Breast epithelium (tissue), 4 donors: Measurements from ENCODE around the gene BRINP1. TPM values are rescaled to one million over a fixed set of nuclear protein-coding genes. Genes with fewer than 3 reads are reported as not detected.

Source experiments
- DNase-seq, 2 donors: peaks; one replicate each; pipeline ENCODE4 v3.0.0-alpha.2; 2019; ENCODE audit warnings: low spot score in 2 of 2
- H3K27ac ChIP-seq, 2 donors: fragments of 200-600 bp; sonication (generic) in 1 of 2; one replicate each; pipeline ENCODE4 v1.5.1; 2016 to 2019; ENCODE audit warnings: mild to moderate bottlenecking in 1 of 2
- H3K27me3 ChIP-seq, 2 donors: fragments of 200-600 bp; sonication (generic) in 1 of 2; one replicate each; pipeline versions ENCODE4 v1.5.1 to v1.6.0; 2017 to 2019; ENCODE audit warnings: control low read depth in 1 of 2, mild to moderate bottlenecking in 1 of 2
- H3K36me3 ChIP-seq: fragments of 200-600 bp; one replicate; pipeline ENCODE4 v1.5.1; 2019
- H3K4me1 ChIP-seq, 2 donors: fragments of 200-600 bp; sonication (generic); one replicate each; pipeline ENCODE4 v1.5.1; 2016 to 2019; ENCODE audit warnings: control low read depth in 1 of 2
- H3K4me3 ChIP-seq, 3 donors: fragments of 200-600 bp; sonication (generic); 1 replicate in 2 of 3; 2 replicates in 1 of 3; pipeline ENCODE4 v1.5.1; 2016 to 2019; ENCODE audit warnings: mild to moderate bottlenecking in 3 of 3, moderate library complexity in 2 of 3
- H3K9me3 ChIP-seq, 2 donors: fragments of 200-600 bp; sonication (generic) in 1 of 2; one replicate each; pipeline ENCODE4 v1.5.1; 2016 to 2019; ENCODE audit warnings: control low read depth in 1 of 2
- POLR2A ChIP-seq: fragments of 450-650 bp; IDR thresholded peaks from one replicate; pipeline ENCODE4 v1.6.1; 2016; ENCODE audit warnings: antibody characterized with exemption, mild to moderate bottlenecking, moderate library complexity
- POLR2AphosphoS5 ChIP-seq, 3 donors: sonication (generic); formaldehyde crosslinking; IDR thresholded peaks; one replicate each; pipeline ENCODE4 v1.6.1; 2017; ENCODE audit warnings: antibody characterized with exemption in 3 of 3
- intact Hi-C: fragments of 100-400 bp; cut with DNase I; formaldehyde crosslinking; loops from one replicate; pipeline ENCODE4 v1.15.1; 2023; ENCODE audit warnings: low total_unique reads
- total RNA-seq, 3 donors: library from RNA; depleted of rRNA; stranded (reverse); fragments of >200 nt; gene quantifications; one replicate each; pipeline ENCODE4 v1.1.0, GENCODE V29; 2016
- TF ChIP-seq, protein P1 (sequence below), 3 donors: fragments of 450-650 bp; IDR thresholded peaks; one replicate each; pipeline ENCODE4 v1.5.1; 2016 to 2017; ENCODE audit warnings: antibody characterized with exemption in 3 of 3, mild to moderate bottlenecking in 3 of 3, moderate library complexity in 3 of 3

BRINP1 gene
- total RNA-seq, 3 donors from 2014 or later, result 8.8 to 27.5 TPM; not detected in 1

DNA sequence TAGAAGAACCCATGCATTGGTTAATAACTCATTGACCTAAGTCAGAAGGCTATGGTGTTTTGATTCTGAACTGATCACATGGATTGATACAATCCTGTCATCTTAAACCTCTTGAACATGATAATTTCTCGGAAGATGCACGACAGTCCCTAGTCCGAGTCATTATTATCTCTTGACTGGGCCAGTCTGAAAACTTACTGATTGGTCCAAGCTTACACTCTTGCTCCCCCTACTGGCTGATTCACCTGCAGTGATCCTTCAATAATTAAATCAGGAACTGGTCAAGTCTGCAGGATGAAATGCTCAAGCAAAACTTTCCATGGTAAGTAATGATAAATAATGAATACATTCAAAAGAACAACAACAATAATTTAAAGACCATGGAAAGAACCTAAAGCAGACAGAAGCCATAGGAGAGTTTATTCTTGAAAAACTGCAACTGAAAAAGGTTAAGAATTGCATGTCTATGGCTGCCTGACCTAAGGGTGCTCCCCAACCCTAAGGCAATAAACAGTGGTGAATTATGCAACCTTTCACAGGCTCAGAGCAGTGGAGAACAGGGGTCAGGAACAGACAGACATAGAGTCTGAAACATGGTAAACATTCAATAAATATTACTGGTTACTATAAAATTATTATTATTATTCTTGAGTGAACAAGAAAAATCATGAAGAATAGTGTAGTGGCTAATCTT lies 79.3 kb downstream of the BRINP1 start:
- intact Hi-C loops, result loop anchor here (5.0 to 10.0 kb wide), 2 partner anchors 318 to 1365 kb away; no protein-coding TSS in a partner anchor
- TF ChIP-seq, protein P1, sequence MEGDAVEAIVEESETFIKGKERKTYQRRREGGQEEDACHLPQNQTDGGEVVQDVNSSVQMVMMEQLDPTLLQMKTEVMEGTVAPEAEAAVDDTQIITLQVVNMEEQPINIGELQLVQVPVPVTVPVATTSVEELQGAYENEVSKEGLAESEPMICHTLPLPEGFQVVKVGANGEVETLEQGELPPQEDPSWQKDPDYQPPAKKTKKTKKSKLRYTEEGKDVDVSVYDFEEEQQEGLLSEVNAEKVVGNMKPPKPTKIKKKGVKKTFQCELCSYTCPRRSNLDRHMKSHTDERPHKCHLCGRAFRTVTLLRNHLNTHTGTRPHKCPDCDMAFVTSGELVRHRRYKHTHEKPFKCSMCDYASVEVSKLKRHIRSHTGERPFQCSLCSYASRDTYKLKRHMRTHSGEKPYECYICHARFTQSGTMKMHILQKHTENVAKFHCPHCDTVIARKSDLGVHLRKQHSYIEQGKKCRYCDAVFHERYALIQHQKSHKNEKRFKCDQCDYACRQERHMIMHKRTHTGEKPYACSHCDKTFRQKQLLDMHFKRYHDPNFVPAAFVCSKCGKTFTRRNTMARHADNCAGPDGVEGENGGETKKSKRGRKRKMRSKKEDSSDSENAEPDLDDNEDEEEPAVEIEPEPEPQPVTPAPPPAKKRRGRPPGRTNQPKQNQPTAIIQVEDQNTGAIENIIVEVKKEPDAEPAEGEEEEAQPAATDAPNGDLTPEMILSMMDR (IDR thresholded peaks at IDR 0.05), result peak; percentile 55 to 72 (median 63)
- no peak for TF ChIP-seq POLR2AphosphoS5 (IDR thresholded peaks at IDR 0.05)
- Histone ChIP-seq H3K4me3 (no peak overlapping the region), H3K4me1 (no peaks in the 10 kb centered on the region), H3K36me3 (no peaks in the 10 kb centered on the region), H3K27me3 (no peaks in the 10 kb centered on the region), H3K9me3 (no peaks in the 10 kb centered on the region), H3K27ac (no peak overlapping the region)
- peak in 1 of 2 donors; percentile 30 for DNase-seq

DNA sequence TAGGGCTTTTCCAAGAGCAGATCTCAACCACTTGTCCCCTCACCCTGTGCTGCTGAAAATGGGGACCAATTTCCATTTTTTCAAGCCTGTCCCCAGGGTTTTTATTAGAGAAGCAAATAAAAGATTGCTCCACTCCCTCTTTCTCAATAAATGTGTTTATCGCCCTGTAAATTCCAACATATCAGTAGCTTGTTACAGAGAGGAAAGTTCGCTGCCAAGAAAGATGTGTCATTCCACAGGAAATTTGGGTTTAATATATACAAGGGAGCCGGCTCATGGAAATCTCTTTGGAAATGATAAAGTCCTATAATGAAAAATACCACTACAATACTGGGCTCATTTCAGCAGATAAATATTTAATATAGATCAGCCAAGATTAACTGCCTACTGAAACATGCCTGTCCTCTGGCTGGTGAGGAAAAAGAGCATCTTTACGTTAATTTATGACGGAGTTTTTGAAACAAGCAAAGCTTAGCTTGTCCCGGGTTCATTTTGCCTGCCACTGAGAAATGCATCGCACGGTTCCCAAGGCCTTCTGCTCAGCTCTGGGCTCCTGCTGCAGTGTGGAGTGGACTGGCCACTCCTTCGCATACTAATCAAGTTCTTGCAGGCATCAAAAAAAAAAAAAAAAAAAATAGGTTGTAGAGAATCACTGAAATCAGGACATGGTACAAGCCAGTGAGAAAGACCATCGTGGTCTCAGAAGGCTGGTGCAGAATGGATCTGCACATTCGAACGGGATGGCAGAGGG lies 84.5 kb downstream of the BRINP1 start:
- intact Hi-C loops, result no loop called here
- no peak for TF ChIP-seq POLR2A
- no peak for TF ChIP-seq POLR2AphosphoS5 (IDR thresholded peaks at IDR 0.05)
- TF ChIP-seq, protein P1 (IDR thresholded peaks at IDR 0.05), result no peak
- no peaks in the 10 kb centered on the region for H3K4me1 ChIP-seq
- H3K9me3 ChIP-seq, result no peaks in the 10 kb centered on the region
- no peak for DNase-seq
- H3K27me3 ChIP-seq, result no peaks in the 10 kb centered on the region
- no peak overlapping the region for H3K4me3 ChIP-seq
- no peaks in the 10 kb centered on the region for H3K36me3 ChIP-seq
- no peak overlapping the region for H3K27ac ChIP-seq

DNA sequence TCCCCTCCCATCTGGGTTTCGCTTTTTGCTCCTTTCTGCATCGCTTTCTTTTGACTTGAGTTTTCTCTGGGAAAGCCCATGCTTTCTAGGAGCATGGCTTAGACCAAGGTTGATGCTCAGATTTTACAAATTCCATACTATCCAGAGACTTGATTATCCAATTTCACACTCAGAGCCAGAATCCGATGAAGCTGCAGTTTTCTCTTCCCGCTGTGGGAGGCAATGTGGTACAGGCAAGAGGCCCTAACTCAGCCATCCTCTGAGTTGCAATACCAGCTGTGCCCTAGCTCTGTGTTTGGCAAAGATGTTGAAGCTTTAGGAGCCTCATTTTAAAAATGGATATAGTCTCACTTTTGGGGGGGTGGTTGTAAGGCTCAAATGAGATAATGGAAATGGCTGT lies 85.1 kb downstream of the BRINP1 start:
- intact Hi-C loops, result no loop called here
- no peak for TF ChIP-seq POLR2AphosphoS5 (IDR thresholded peaks at IDR 0.05)
- no peak for TF ChIP-seq POLR2A
- TF ChIP-seq, protein P1 (IDR thresholded peaks at IDR 0.05), result no peak
- Histone ChIP-seq H3K27me3 (no peaks in the 10 kb centered on the region), H3K9me3 (no peaks in the 10 kb centered on the region), H3K36me3 (no peaks in the 10 kb centered on the region), H3K27ac (no peak overlapping the region), H3K4me1 (no peaks in the 10 kb centered on the region), H3K4me3 (no peak overlapping the region)
- no peak for DNase-seq

DNA sequence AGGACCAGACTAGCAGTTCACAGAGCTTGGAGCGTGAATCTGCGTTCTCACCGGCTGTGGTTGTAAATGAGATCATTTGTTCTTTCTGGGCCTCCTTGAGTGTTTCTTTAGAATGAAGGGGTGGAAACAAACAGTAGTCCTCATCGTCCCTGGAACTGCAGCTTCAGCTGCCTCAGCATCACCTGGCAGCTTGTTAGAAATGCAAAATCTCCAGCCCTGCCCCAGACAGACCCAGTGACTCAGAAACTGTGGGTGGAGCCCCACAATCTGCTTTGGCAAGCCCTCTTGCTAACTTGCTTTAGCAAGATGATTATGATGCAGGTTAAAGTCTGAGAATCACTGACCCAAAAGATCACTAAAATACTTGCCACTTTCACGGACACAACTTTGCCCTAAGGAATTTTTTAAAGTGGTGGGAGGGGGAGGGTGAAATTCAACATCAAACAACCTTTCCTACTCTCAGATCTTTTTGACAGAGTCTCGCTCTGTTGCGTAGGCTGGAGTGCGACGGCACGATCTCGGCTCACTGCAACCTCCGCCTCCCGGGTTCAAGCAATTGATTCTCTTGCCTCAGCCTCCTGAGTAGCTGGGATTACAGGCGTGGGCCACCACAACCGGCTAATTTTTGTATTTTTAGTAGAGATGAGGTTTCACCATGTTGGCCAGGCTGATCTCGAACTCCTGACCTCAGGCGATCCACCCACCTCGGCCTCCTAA lies 86.0 kb downstream of the BRINP1 start:
- no peaks in the 10 kb centered on the region for H3K9me3 ChIP-seq
- no peak for TF ChIP-seq POLR2A
- TF ChIP-seq, protein P1 (IDR thresholded peaks at IDR 0.05), result no peak
- no peak for TF ChIP-seq POLR2AphosphoS5 (IDR thresholded peaks at IDR 0.05)
- intact Hi-C loops, result no loop called here
- no peak for DNase-seq
- no peaks in the 10 kb centered on the region for H3K36me3 ChIP-seq
- no peak overlapping the region for H3K27ac ChIP-seq
- H3K4me1 ChIP-seq, result no peaks in the 10 kb centered on the region
- no peaks in the 10 kb centered on the region for H3K27me3 ChIP-seq
- no peak overlapping the region for H3K4me3 ChIP-seq
